ENCODE results near the gene HLA-DQA2. TPM values are rescaled to one million over a fixed set of nuclear protein-coding genes. Genes with fewer than 3 reads are reported as not detected.

Gene HLA-DQA2
- total and polyA plus RNA-seq, 4 donors, result 0.16 to 0.32 (median 0.23) TPM; not detected in 1

GRCh38 chr6:32752580-32752979 is 11.4 kb downstream of the HLA-DQA2 start:
- peaks cover 0 to 6% (median 0%) of the 10 kb centered on the region in 4 donors for H3K27me3 ChIP-seq (ENCODE audit: control insufficient read depth in 4 of 4, insufficient read depth in 4 of 4, low read length in 3 of 4)
- WGBS, result 32% methylated on average over 8 of the region's 8 CpGs
- no peak overlapping the region for H3K4me3 ChIP-seq (ENCODE audit: low read depth in 1 of 3, low read length in 3 of 3)
- no peaks in the 10 kb centered on the region for H3K4me1 ChIP-seq (ENCODE audit: control insufficient read depth in 4 of 4, insufficient read depth in 4 of 4, low read length in 3 of 4)
- TF ChIP-seq MAX (IDR thresholded peaks at IDR 0.05) (no peak), RXRA (IDR thresholded peaks at IDR 0.05) (no peak), GABPA (IDR thresholded peaks at IDR 0.05 in 1 of 2, conservative IDR thresholded peaks at IDR 0.05 in 1 of 2) (no peak), SP1 (IDR thresholded peaks at IDR 0.05) (no peak), ATF3 (IDR thresholded peaks at IDR 0.05) (no peak), HNF4A (conservative IDR thresholded peaks at IDR 0.05) (no peak), RAD21 (IDR thresholded peaks at IDR 0.05) (no peak), FOXA1 (IDR thresholded peaks at IDR 0.05) (no peak), TAF1 (conservative IDR thresholded peaks at IDR 0.05) (no peak), REST (IDR thresholded peaks at IDR 0.05) (no peak), YY1 (IDR thresholded peaks at IDR 0.05) (no peak), ZBTB33 (IDR thresholded peaks at IDR 0.05) (no peak), FOXA2 (IDR thresholded peaks at IDR 0.05) (no peak), HNF4G (IDR thresholded peaks at IDR 0.05) (no peak), NR2F2 (IDR thresholded peaks at IDR 0.05) (no peak), CTCF (IDR thresholded peaks at IDR 0.05; ENCODE audit: low read depth, low read length, missing input control) (no peak), JUND (IDR thresholded peaks at IDR 0.05) (no peak)
- no peak for DNase-seq (ENCODE audit: low spot score)
- H3K9ac ChIP-seq (ENCODE audit: low read depth in 1 of 2, low read length in 2 of 2), result no peak overlapping the region
- H3K27ac ChIP-seq (ENCODE audit: low read depth in 1 of 2, low read length in 2 of 2), result no peak overlapping the region
- H3K36me3 ChIP-seq (ENCODE audit: control insufficient read depth in 4 of 4, insufficient read depth in 3 of 4, low read depth in 1 of 4, low read length in 3 of 4), result no peaks in the 10 kb centered on the region
- no peaks in the 10 kb centered on the region for H3K9me3 ChIP-seq (ENCODE audit: control insufficient read depth in 4 of 4, low read length in 3 of 4)

- Histone ChIP-seq H3K36me3 (ENCODE audit: control insufficient read depth in 4 of 4, insufficient read depth in 3 of 4, low read depth in 1 of 4, low read length in 3 of 4) (no peaks in the 10 kb centered on the region), H3K9ac (ENCODE audit: low read depth in 1 of 2, low read length in 2 of 2) (no peak overlapping the region), H3K9me3 (ENCODE audit: control insufficient read depth in 4 of 4, low read length in 3 of 4) (no peaks in the 10 kb centered on the region), H3K27me3 (ENCODE audit: control insufficient read depth in 4 of 4, insufficient read depth in 4 of 4, low read length in 3 of 4) (peaks cover 0 to 5% (median 0%) of the 10 kb centered on the region in 4 donors), H3K27ac (ENCODE audit: low read depth in 1 of 2, low read length in 2 of 2) (no peak overlapping the region), H3K4me3 (ENCODE audit: low read depth in 1 of 3, low read length in 3 of 3) (no peak overlapping the region), H3K4me1 (ENCODE audit: control insufficient read depth in 4 of 4, insufficient read depth in 4 of 4, low read length in 3 of 4) (no peaks in the 10 kb centered on the region)
- TF ChIP-seq HNF4A (conservative IDR thresholded peaks at IDR 0.05), result no peak
- no peak for TF ChIP-seq CTCF (IDR thresholded peaks at IDR 0.05; ENCODE audit: low read depth, low read length, missing input control)
- TF ChIP-seq SP1 (IDR thresholded peaks at IDR 0.05), result no peak
- no peak for TF ChIP-seq HNF4G (IDR thresholded peaks at IDR 0.05)
- TF ChIP-seq ZBTB33 (IDR thresholded peaks at IDR 0.05), result no peak
- no peak for TF ChIP-seq RXRA (IDR thresholded peaks at IDR 0.05)
- TF ChIP-seq EGR1 (IDR thresholded peaks at IDR 0.05; ENCODE audit: low read depth in 2 of 2), result no peak
- no peak for TF ChIP-seq FOXA2 (IDR thresholded peaks at IDR 0.05)
- no peak for TF ChIP-seq NR2F2 (IDR thresholded peaks at IDR 0.05)
- no peak for TF ChIP-seq YY1 (IDR thresholded peaks at IDR 0.05)
- no peak for TF ChIP-seq JUND (IDR thresholded peaks at IDR 0.05)
- TF ChIP-seq GABPA (IDR thresholded peaks at IDR 0.05 in 1 of 2, conservative IDR thresholded peaks at IDR 0.05 in 1 of 2), result no peak
- no peak for TF ChIP-seq ATF3 (IDR thresholded peaks at IDR 0.05)
- TF ChIP-seq FOXA1 (IDR thresholded peaks at IDR 0.05), result no peak
- no peak for TF ChIP-seq RAD21 (IDR thresholded peaks at IDR 0.05)
- no peak for DNase-seq (ENCODE audit: low spot score)
- 75% methylated on average over 1 of the region's 1 CpG for WGBS
Measured at GRCh38 chr6:32759669-32760068, 18.5 kb downstream of the HLA-DQA2 start.

All from liver (tissue), 9 donors.